ENCODE results near the gene UBE2K. TPM values are rescaled to one million over a fixed set of nuclear protein-coding genes. Genes with fewer than 3 reads are reported as not detected.
"Not testable (repeated sequence)": the region's sequence is repeated elsewhere in the genome, so short reads cannot be mapped to it uniquely, and the experiment has no call there.

Gene UBE2K
- total RNA-seq, 2 experiments from 2014 or later, result 35.9 to 41.3 TPM

DNA sequence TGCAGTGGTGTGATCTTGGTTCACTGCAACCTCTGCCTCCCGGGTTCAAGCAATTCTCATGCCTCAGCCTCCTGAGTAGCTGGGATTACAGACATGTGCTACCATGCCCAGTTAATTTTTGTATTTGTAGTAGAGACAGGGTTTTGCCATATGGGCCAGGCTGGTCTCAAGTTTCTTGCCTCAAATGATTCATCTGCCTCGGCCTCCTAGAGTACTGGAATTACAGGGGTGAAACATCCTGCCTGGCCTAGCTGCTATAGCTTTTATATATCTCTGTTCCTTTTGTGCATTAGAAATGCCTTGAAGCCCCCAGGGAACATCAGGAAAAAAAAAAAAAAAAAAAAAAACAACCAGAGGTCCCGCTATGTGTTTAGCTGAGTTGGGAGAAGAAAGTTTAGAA, 34.8 kb downstream of the UBE2K start:
- Mint-ChIP-seq H3K9me3 (no peaks in the 10 kb centered on the region), H3K4me1 (ENCODE audit: low read depth) (peaks cover 30% of the 10 kb centered on the region), H3K4me3 (no peak overlapping the region), H3K36me3 (ENCODE audit: low read depth) (peaks cover 20% of the 10 kb centered on the region), H3K27me3 (no peaks in the 10 kb centered on the region), H3K27ac (no peak overlapping the region)
- Histone ChIP-seq H3K9me3 (ENCODE audit: control insufficient read depth in 1 of 2, insufficient read depth in 1 of 2, low read length in 2 of 2) (no peaks in the 10 kb centered on the region), H3K36me3 (ENCODE audit: insufficient read depth, low read length) (peaks cover 12% of the 10 kb centered on the region), H3K27me3 (ENCODE audit: control insufficient read depth in 1 of 2, insufficient read depth in 2 of 2, low read length in 2 of 2) (no peaks in the 10 kb centered on the region), H3K27ac (ENCODE audit: low read depth in 1 of 2, low read length in 2 of 2) (no peak overlapping the region), H3K4me3 (ENCODE audit: low read length) (no peak overlapping the region), H3K4me1 (ENCODE audit: insufficient read depth, low read length) (peaks cover 3% of the 10 kb centered on the region)
- no peak for DNase-seq
- no peak for ATAC-seq (ENCODE audit: poor library complexity)
- ChIA-PET CTCF (interaction anchor here (0.7 to 1.1 kb wide), 4 partner anchors 9 to 30 kb away, joined by 3 to 6 read pairs (median 3); no protein-coding TSS in a partner anchor), POLR2A (interaction anchor here (1.0 kb wide), 1 partner anchor 35 kb away, joined by 5 read pairs; the partner anchor contains the start of gene UBE2K)
- TF ChIP-seq, protein P1, sequence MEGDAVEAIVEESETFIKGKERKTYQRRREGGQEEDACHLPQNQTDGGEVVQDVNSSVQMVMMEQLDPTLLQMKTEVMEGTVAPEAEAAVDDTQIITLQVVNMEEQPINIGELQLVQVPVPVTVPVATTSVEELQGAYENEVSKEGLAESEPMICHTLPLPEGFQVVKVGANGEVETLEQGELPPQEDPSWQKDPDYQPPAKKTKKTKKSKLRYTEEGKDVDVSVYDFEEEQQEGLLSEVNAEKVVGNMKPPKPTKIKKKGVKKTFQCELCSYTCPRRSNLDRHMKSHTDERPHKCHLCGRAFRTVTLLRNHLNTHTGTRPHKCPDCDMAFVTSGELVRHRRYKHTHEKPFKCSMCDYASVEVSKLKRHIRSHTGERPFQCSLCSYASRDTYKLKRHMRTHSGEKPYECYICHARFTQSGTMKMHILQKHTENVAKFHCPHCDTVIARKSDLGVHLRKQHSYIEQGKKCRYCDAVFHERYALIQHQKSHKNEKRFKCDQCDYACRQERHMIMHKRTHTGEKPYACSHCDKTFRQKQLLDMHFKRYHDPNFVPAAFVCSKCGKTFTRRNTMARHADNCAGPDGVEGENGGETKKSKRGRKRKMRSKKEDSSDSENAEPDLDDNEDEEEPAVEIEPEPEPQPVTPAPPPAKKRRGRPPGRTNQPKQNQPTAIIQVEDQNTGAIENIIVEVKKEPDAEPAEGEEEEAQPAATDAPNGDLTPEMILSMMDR (IDR thresholded peaks at IDR 0.05), result no peak
- intact Hi-C loops (cut with DNase I, micrococcal nuclease), result loop anchor here (5.0 to 10.0 kb wide), 2 partner anchors 35 to 1498 kb away; partner anchors contain the start of gene UBE2K (in 1 of the 2)

DNA sequence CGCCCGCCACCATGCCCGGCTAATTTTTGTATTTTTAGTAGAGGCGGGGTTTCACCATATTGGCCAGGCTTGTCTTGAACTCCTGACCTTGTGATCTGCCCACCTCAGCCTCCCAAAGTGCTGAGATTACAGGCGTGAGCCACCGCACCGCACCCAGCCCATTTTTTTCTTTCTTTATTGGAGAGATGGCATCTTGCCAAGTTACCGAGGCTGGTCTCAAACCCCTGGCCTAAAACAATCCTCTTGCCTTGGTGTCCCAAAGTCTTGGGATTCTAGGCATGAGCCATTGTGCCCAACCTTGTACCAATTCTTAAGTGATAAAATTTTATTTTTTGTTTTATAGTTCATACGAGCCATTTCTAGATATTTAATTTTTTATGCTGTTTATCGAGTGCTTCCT, 41.7 kb downstream of the UBE2K start:
- H3K27me3 ChIP-seq (ENCODE audit: control insufficient read depth in 1 of 2, insufficient read depth in 2 of 2, low read length in 2 of 2); H3K4me1 Mint-ChIP-seq (ENCODE audit: low read depth); H3K27me3 Mint-ChIP-seq; H3K4me1 ChIP-seq (ENCODE audit: insufficient read depth, low read length); H3K9me3 Mint-ChIP-seq; H3K4me3 ChIP-seq (ENCODE audit: low read length); DNase-seq; CTCF ChIA-PET; H3K9me3 ChIP-seq (ENCODE audit: control insufficient read depth in 1 of 2, insufficient read depth in 1 of 2, low read length in 2 of 2); H3K27ac ChIP-seq (ENCODE audit: low read depth in 1 of 2, low read length in 2 of 2); POLR2A ChIA-PET; H3K27ac Mint-ChIP-seq; H3K4me3 Mint-ChIP-seq; ATAC-seq (ENCODE audit: poor library complexity): not testable (repeated sequence)
- peaks cover 21% of the 10 kb centered on the region for H3K36me3 ChIP-seq (ENCODE audit: insufficient read depth, low read length)
- intact Hi-C loops (cut with DNase I, micrococcal nuclease), result loop anchor here in 1 of 2 experiments (10.0 kb wide), 1 partner anchor 1505 kb away; no protein-coding TSS in a partner anchor
- H3K36me3 Mint-ChIP-seq (ENCODE audit: low read depth), result peaks cover 32% of the 10 kb centered on the region

DNA sequence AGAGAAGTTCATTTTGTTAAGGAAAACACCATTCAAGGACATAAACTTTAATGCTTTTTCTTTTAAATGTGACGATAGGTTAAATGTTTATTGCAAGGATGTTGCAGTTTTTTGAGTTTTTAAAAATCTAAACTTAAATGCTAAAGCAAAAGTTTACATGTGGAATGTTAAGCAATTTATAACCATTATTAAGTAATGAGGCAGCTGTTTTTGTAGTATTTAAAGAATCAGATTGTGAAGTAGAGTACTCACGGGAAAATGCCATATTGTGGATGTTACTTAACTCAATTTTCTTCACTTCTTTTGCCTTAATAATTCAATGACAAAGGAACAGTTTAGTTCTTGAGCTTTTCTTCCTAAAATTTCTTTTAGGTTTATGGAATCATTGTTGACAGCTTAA, 43.5 kb downstream of the UBE2K start:
- Mint-ChIP-seq H3K4me1 (ENCODE audit: low read depth) (peaks cover 9% of the 10 kb centered on the region), H3K27ac (no peak overlapping the region), H3K36me3 (ENCODE audit: low read depth) (peaks cover 45% of the 10 kb centered on the region), H3K27me3 (no peaks in the 10 kb centered on the region), H3K9me3 (no peaks in the 10 kb centered on the region), H3K4me3 (no peak overlapping the region)
- CTCF ChIA-PET, result no interaction called here
- Histone ChIP-seq H3K9me3 (ENCODE audit: control insufficient read depth in 1 of 2, insufficient read depth in 1 of 2, low read length in 2 of 2) (no peaks in the 10 kb centered on the region), H3K27me3 (ENCODE audit: control insufficient read depth in 1 of 2, insufficient read depth in 2 of 2, low read length in 2 of 2) (no peaks in the 10 kb centered on the region), H3K4me1 (ENCODE audit: insufficient read depth, low read length) (no peaks in the 10 kb centered on the region), H3K27ac (ENCODE audit: low read depth in 1 of 2, low read length in 2 of 2) (no peak overlapping the region), H3K4me3 (ENCODE audit: low read length) (no peak overlapping the region), H3K36me3 (ENCODE audit: insufficient read depth, low read length) (peaks cover 23% of the 10 kb centered on the region)
- TF ChIP-seq, protein P1 (IDR thresholded peaks at IDR 0.05), result no peak
- DNase-seq (no peak), ATAC-seq (ENCODE audit: poor library complexity) (no peak)
- POLR2A ChIA-PET, result no interaction called here
- intact Hi-C loops (cut with DNase I, micrococcal nuclease), result no loop called here

DNA sequence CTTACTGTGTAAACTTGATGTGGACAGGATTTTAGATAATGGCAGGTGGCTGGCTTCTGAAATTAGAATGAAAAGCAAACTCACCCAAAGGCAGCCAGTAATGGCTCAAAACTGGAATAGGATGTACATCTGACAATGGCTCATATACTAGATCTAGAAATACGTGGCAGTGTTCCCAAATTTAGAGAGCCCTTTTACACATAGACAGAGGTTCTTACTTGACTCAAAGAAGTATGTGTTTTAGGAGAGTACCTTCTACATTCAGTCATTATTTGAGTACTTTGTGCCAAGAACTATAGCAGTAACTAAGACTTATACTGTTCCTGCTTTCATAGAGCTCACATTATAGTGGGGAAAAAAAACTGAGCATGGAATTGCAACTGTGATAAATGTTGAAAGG, 48.0 kb downstream of the UBE2K start:
- Mint-ChIP-seq H3K36me3 (ENCODE audit: low read depth) (peaks cover 69% of the 10 kb centered on the region), H3K4me1 (ENCODE audit: low read depth) (peaks cover 8% of the 10 kb centered on the region), H3K27ac (no peak overlapping the region), H3K27me3 (no peaks in the 10 kb centered on the region), H3K4me3 (no peak overlapping the region), H3K9me3 (no peaks in the 10 kb centered on the region)
- Histone ChIP-seq H3K9me3 (ENCODE audit: control insufficient read depth in 1 of 2, insufficient read depth in 1 of 2, low read length in 2 of 2) (no peaks in the 10 kb centered on the region), H3K27me3 (ENCODE audit: control insufficient read depth in 1 of 2, insufficient read depth in 2 of 2, low read length in 2 of 2) (no peaks in the 10 kb centered on the region), H3K27ac (ENCODE audit: low read depth in 1 of 2, low read length in 2 of 2) (no peak overlapping the region), H3K36me3 (ENCODE audit: insufficient read depth, low read length) (peaks cover 24% of the 10 kb centered on the region), H3K4me3 (ENCODE audit: low read length) (no peak overlapping the region), H3K4me1 (ENCODE audit: insufficient read depth, low read length) (no peaks in the 10 kb centered on the region)
- ChIA-PET CTCF (no interaction called here), POLR2A (no interaction called here)
- DNase-seq (no peak), ATAC-seq (ENCODE audit: poor library complexity) (no peak)
- intact Hi-C loops (cut with DNase I, micrococcal nuclease), result no loop called here
- TF ChIP-seq, protein P1 (IDR thresholded peaks at IDR 0.05), result no peak

Data from CD4-positive, alpha-beta T cell (primary cell).